Hepatocyte (in vitro differentiated cells): ENCODE results near the gene CD69.

Experiments
- CTCF ChIP-seq: fragments of 200-600 bp; sonication (generic); IDR thresholded peaks from 2 replicates; pipeline ENCODE4 v1.5.1; 2016; ENCODE audit warnings: antibody characterized with exemption, mild to moderate bottlenecking; ENCODE audit not compliant: poor library complexity
- EZH2 ChIP-seq: fragments of 200-600 bp; sonication (generic); IDR thresholded peaks from 2 replicates; pipeline ENCODE4 v1.6.1; 2016; ENCODE audit warnings: antibody characterized with exemption, mild to moderate bottlenecking, borderline replicate concordance

- no peak for TF ChIP-seq CTCF
- no peak for TF ChIP-seq EZH2
These were observed 49.9 kb downstream of the CD69 start for GRCh38 chr12:9710584-9711375.
